Fibroblast of pulmonary artery (primary cell): ENCODE measurements around the gene KRT6C.

Source experiments
- DNase-seq: peaks from one replicate; pipeline ENCODE4 v3.0.0-alpha.2; 2010; ENCODE audit warnings: low read depth
- H3K4me3 ChIP-seq: replicated peaks from 2 replicates; pipeline ENCODE4 v1.5.1; 2011; ENCODE audit warnings: low read depth, mild to moderate bottlenecking, control low read depth, low read length, moderate library complexity
- CTCF ChIP-seq: IDR thresholded peaks from 2 replicates; pipeline ENCODE4 v1.5.1; 2011; ENCODE audit warnings: mild to moderate bottlenecking, control low read depth, low read length, inconsistent platforms; ENCODE audit errors: missing control alignments

KRT6C gene

GRCh38 chr12:52498946-52499345 lies 25.3 kb upstream of the KRT6C start:
- TF ChIP-seq CTCF = no peak
- no peak overlapping the region for H3K4me3 ChIP-seq
- no peak for DNase-seq

GRCh38 chr12:52497975-52498374 lies 24.4 kb upstream of the KRT6C start:
- no peak for TF ChIP-seq CTCF

DNA sequence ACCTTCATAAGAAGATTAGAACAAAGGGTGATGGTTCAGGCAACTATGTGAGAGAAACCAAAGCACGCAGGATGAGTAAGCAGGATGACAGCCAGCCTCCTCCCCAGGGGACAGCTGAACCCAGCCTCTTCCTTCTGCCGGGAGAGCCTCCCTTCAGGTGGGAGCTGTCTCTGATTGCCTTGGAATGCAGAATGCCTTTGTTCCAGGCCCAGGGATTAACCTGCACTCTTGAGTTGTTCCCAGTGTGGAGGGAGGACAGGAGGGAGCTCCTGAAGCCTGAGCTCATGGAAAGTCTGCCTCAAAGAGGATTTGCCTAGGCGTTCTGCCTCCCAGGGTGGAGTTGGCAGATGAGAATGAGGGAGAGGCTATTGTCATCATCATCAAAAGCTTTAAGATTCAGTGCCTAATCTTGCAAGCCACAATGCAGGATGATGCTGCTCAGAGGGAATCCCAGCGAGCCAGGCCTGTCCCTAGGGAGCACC lies 23.0 kb upstream of the KRT6C start:
- DNase-seq = peak; percentile 75
- TF ChIP-seq CTCF = no peak

More at GRCh38 chr12:52497975-52498374, 24.4 kb upstream of the KRT6C start:
- H3K4me3 ChIP-seq = no peak overlapping the region
- DNase-seq = no peak

DNA sequence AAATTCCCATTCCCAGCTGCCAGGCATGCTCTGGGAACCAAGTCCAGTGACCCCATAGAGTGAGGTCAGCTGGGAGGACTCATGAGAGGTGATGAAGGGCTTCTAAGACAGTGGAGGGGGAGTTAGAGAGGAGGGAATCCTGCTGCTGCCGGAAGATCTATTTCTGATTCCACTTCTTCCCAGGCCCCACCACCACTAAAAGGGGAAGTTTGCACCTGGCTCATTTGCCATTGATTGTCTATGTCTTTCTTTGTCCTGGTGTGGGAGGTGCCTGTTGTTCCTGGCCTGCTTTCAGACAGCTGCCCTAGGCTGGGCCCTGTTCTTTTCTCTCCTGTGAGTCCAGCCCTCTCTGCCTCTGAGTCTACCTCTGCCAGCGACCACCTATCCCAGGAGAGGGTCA lies 22.4 kb upstream of the KRT6C start:
- DNase-seq = peak; percentile 36
- TF ChIP-seq CTCF = no peak
- H3K4me3 ChIP-seq = no peak overlapping the region

More for the DNA sequence above, 23.0 kb upstream of the KRT6C start:
- H3K4me3 ChIP-seq = no peak overlapping the region

DNA sequence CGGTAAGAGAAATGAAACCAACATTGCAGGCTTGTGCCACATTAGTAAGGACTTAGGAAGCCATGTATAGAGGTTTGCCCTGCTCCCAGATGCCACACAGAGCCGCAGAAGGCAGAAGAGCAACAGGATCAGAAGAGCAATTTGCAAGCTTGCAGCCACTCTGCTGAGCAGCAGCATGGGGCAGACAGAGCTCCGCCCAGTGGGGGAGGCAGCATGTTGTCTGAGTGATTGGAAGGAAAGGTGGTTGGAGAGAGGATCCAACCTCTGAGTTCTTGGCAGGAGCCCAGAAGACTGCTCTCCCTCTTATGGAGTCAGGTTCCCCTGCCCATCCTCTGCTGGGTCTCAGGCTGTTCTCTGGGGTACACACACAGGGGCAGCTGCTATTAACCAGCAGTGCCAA lies 21.8 kb upstream of the KRT6C start:
- TF ChIP-seq CTCF = no peak
- DNase-seq = peak; percentile 50
- H3K4me3 ChIP-seq = no peak overlapping the region

DNA sequence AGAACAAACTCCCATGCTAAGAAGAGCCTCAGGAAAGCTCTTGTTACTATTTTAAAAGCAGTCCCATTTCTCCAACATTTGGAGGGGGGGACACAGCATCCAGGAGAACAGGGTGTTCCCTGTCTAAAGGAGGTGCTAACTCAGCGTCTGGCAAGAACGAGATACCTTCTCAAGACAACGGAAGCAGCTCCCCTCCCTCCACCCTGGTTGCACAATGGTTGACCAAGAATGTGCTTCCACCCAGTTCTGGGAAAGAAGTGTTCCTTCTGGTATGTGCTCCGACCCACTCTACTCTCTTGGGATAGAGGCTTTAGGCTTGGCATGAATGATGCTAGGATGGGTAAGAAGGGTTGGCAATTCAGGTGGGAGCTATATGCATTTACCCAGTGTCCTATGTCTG lies 20.9 kb upstream of the KRT6C start:
- DNase-seq = peak; percentile 88
- TF ChIP-seq CTCF = no peak
- no peak overlapping the region for H3K4me3 ChIP-seq

GRCh38 chr12:52494100-52494499 lies 20.5 kb upstream of the KRT6C start:
- H3K4me3 ChIP-seq = no peak overlapping the region
- DNase-seq = peak; percentile 16
- no peak for TF ChIP-seq CTCF
